Large intestine (tissue), 3 donors: ENCODE data around the gene TMEM126B. TPM values are rescaled to one million over a fixed set of nuclear protein-coding genes. Genes with fewer than 3 reads are reported as not detected.
"Not testable (repeated sequence)": the region's sequence is repeated elsewhere in the genome, so short reads cannot be mapped to it uniquely, and the experiment has no call there.

Experiments
- DNase-seq, 2 donors: peaks; one replicate each; pipeline versions ENCODE4 v3.0.0 to v3.0.0-alpha.2; 2013
- H3K27ac ChIP-seq: one replicate; pipeline ENCODE4 v1.5.1; 2013; ENCODE audit warnings: low read length
- H3K27me3 ChIP-seq: 2 replicates; pipeline ENCODE4 v1.6.1; 2013; ENCODE audit warnings: low read length; ENCODE audit not compliant: control insufficient read depth, insufficient read depth
- H3K36me3 ChIP-seq: 2 replicates; pipeline ENCODE4 v1.6.1; 2013; ENCODE audit warnings: low read length; ENCODE audit not compliant: control insufficient read depth, insufficient read depth
- H3K4me1 ChIP-seq: one replicate; pipeline ENCODE4 v1.6.1; 2013; ENCODE audit warnings: low read length; ENCODE audit not compliant: control insufficient read depth, insufficient read depth
- H3K4me3 ChIP-seq: one replicate; pipeline ENCODE4 v1.5.1; 2013; ENCODE audit warnings: low read length
- H3K9me3 ChIP-seq: one replicate; pipeline ENCODE4 v1.6.1; 2013; ENCODE audit warnings: mild to moderate bottlenecking, low read depth, low read length, moderate library complexity; ENCODE audit not compliant: control insufficient read depth
- WGBS: methylation state at CpG from one replicate; pipeline ENCODE4 v1.1.5; 2013; ENCODE audit warnings: low lambda C conversion rate; ENCODE audit not compliant: insufficient coverage; 5-methylcytosine and 5-hydroxymethylcytosine counted together
- polyA plus RNA-seq: library from polyadenylated mRNA; unstranded; fragments of 120-200 nt; gene quantifications from one replicate; pipeline ENCODE4 v1.2.1, GENCODE V29; 2013

Gene TMEM126B
- polyA plus RNA-seq, 1 donor: 78.4 TPM

- no peak overlapping the region for H3K4me3 ChIP-seq
- WGBS: no CpG with 5 or more reads among the region's 2 CpGs
- H3K27ac ChIP-seq: no peak overlapping the region
- H3K27me3 ChIP-seq: no peaks in the 10 kb centered on the region
- H3K9me3 ChIP-seq: no peaks in the 10 kb centered on the region
- peaks cover 23% of the 10 kb centered on the region for H3K4me1 ChIP-seq
- H3K36me3 ChIP-seq: no peaks in the 10 kb centered on the region
- DNase-seq: peak; percentile 14 to 44
Observed at GRCh38 chr11:85643191-85643614, 14.8 kb downstream of the TMEM126B start.

GRCh38 chr11:85647078-85647477 lies 18.7 kb downstream of the TMEM126B start:
- Histone ChIP-seq H3K4me3 (peak overlapping the region; percentile 71), H3K27ac (peak overlapping the region; percentile 86), H3K9me3 (no peaks in the 10 kb centered on the region), H3K27me3 (no peaks in the 10 kb centered on the region), H3K4me1 (peaks cover 29% of the 10 kb centered on the region), H3K36me3 (peaks cover 5% of the 10 kb centered on the region)
- peak; percentile 36 to 72 for DNase-seq
- no CpG with 5 or more reads among the region's 2 CpGs for WGBS

- peaks cover 5% of the 10 kb centered on the region for H3K36me3 ChIP-seq
- H3K27ac ChIP-seq: peak within 1 kb of the TSS; percentile 86
- peaks cover 29% of the 10 kb centered on the region for H3K4me1 ChIP-seq
- H3K9me3 ChIP-seq: no peaks in the 10 kb centered on the region
- peak; percentile 88 to 96 for DNase-seq
- no CpG with 5 or more reads among the region's 33 CpGs for WGBS
- peak within 1 kb of the TSS; percentile 71 for H3K4me3 ChIP-seq
- H3K27me3 ChIP-seq: no peaks in the 10 kb centered on the region
Observed at GRCh38 chr11:85647604-85648299, 19.4 kb downstream of the TMEM126B start, which contains the start of gene TMEM126A. TSS of gene TMEM126A (plus strand) at chr11:85647967. CDS start at chr11:85650256, 2,289 bp downstream.

- 80% methylated on average over 1 of the region's 1 CpG for WGBS
- no peak for DNase-seq
- H3K4me1 ChIP-seq: peaks cover 8% of the 10 kb centered on the region
- peaks cover 12% of the 10 kb centered on the region for H3K36me3 ChIP-seq
- no peaks in the 10 kb centered on the region for H3K9me3 ChIP-seq
- no peak overlapping the region for H3K27ac ChIP-seq
- no peak overlapping the region for H3K4me3 ChIP-seq
- H3K27me3 ChIP-seq: no peaks in the 10 kb centered on the region
Observed at GRCh38 chr11:85651118-85651517, 22.7 kb downstream of the TMEM126B start.

GRCh38 chr11:85652786-85653447 lies 24.5 kb downstream of the TMEM126B start:
- peaks cover 24% of the 10 kb centered on the region for H3K36me3 ChIP-seq
- 80% methylated on average over 1 of the region's 3 CpGs for WGBS
- no peak overlapping the region for H3K4me3 ChIP-seq
- H3K27ac ChIP-seq: no peak overlapping the region
- H3K27me3 ChIP-seq: no peaks in the 10 kb centered on the region
- DNase-seq: no peak
- H3K4me1 ChIP-seq: peaks cover 6% of the 10 kb centered on the region
- no peaks in the 10 kb centered on the region for H3K9me3 ChIP-seq

GRCh38 chr11:85654343-85654742 lies 25.9 kb downstream of the TMEM126B start:
- not testable (repeated sequence) for H3K4me1 ChIP-seq, DNase-seq, H3K27me3 ChIP-seq, H3K9me3 ChIP-seq, H3K27ac ChIP-seq, H3K4me3 ChIP-seq
- H3K36me3 ChIP-seq: peaks cover 24% of the 10 kb centered on the region
- whole genome bisulfite sequencing: no CpG with 5 or more reads among the region's 4 CpGs

- Histone ChIP-seq H3K9me3 (no peaks in the 10 kb centered on the region), H3K27ac (no peak overlapping the region), H3K27me3 (no peaks in the 10 kb centered on the region), H3K4me1 (peaks cover 6% of the 10 kb centered on the region), H3K4me3 (no peak overlapping the region), H3K36me3 (peaks cover 26% of the 10 kb centered on the region)
- no CpG with 5 or more reads among the region's 1 CpG for WGBS
- no peak for DNase-seq
Observed at GRCh38 chr11:85656777-85657176, 28.4 kb downstream of the TMEM126B start.

- Histone ChIP-seq H3K4me1 (peaks cover 6% of the 10 kb centered on the region), H3K36me3 (peaks cover 31% of the 10 kb centered on the region), H3K27me3 (no peaks in the 10 kb centered on the region), H3K4me3 (no peak overlapping the region), H3K27ac (no peak overlapping the region), H3K9me3 (no peaks in the 10 kb centered on the region)
- WGBS: no CpG with 5 or more reads among the region's 1 CpG
- DNase-seq: no peak
Observed at GRCh38 chr11:85658180-85658579, 29.8 kb downstream of the TMEM126B start.

- Histone ChIP-seq H3K27ac (no peak overlapping the region), H3K27me3 (no peaks in the 10 kb centered on the region), H3K4me1 (peaks cover 9% of the 10 kb centered on the region), H3K9me3 (no peaks in the 10 kb centered on the region), H3K36me3 (peaks cover 18% of the 10 kb centered on the region), H3K4me3 (peak overlapping the region; percentile 98)
- DNase-seq: no peak
- 7% methylated on average over 3 of the region's 4 CpGs for WGBS
Observed at GRCh38 chr11:85661972-85662664, 33.7 kb downstream of the TMEM126B start.

- H3K4me1 ChIP-seq: peaks cover 9% of the 10 kb centered on the region
- 0% methylated on average over 3 of the region's 10 CpGs for WGBS
- DNase-seq: peak in 1 of 2 donors; percentile 30
Observed at GRCh38 chr11:85663080-85663752, 34.8 kb downstream of the TMEM126B start.

More at GRCh38 chr11:85663080-85663752, 34.8 kb downstream of the TMEM126B start:
- Histone ChIP-seq H3K36me3 (peaks cover 13% of the 10 kb centered on the region), H3K4me3 (peak overlapping the region; percentile 98), H3K27me3 (no peaks in the 10 kb centered on the region), H3K27ac (peak overlapping the region; percentile 99), H3K9me3 (no peaks in the 10 kb centered on the region)
